ENCODE results near the gene MAPKBP1. TPM values are rescaled to one million over a fixed set of nuclear protein-coding genes. Genes with fewer than 3 reads are reported as not detected.

The MAPKBP1 gene
- total and polyA plus RNA-seq, 2 of the 4 experiments (the other 2 are of a cell fraction), result 12.5 to 15.3 TPM

DNA sequence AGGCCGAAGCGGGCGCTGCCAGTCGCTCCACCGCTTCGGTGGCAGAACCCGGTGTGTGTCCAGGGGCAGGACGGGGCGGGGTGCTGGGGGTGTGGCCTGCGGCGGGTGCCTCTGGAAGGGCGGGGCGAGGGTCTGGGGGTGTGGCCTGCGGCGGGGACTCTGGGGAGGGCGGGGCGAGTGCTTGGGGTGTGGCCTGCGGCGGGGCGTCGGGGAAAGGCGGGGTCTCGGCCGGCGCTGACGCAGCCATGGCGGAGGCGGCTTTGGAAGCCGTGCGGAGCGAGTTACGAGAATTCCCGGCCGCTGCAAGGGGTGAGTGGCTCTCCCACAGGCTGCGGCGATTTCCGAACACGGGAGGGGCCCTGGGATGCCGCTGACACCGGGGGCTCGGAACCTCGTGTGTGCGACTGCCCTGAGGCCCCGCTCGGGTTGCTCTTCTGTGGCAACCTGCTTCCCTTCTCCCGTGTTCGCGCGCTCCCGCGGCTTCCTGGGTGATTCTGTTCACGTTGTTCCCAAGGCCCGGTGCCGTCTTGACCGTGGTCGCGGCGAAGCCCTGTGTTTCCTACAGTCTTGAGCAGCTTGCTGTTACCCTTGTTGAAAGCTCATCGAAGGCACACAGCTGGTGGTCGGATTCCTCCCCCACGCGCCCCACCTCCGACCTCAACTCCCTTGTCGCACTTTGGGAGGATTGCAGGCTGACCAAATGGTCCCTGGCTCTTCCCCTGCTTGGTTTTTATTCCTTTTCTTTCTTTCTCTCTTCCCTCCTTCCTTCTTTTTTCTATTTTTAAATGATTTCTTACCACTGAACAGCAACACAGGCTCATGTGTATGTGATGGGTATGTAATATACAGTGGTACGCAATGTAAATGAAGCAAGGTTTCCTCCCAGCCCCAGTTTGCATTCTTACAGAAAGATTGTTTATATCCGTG is 53.9 kb downstream of the MAPKBP1 start, which contains the start of gene JMJD7:
Gene JMJD7 (plus strand): TSS at position 213 of the 927 bp plus-strand sequence. CDS start 33 bp downstream, at position 246.
- intact Hi-C loops (cut with micrococcal nuclease), result loop anchor here (1.0 kb wide), 2 partner anchors 54 to 76 kb away; partner anchors contain the start of gene MAPKBP1
- peaks cover 29% of the 10 kb centered on the region for H3K36me3 ChIP-seq (ENCODE audit: control insufficient read depth, insufficient read depth, low read length)
- peak; percentile 81 for DNase-seq

More for the DNA sequence above, 53.9 kb downstream of the MAPKBP1 start, which contains the start of gene JMJD7:
- H2BK15ac ChIP-seq (ENCODE audit: low read depth, low read length), result no peak within 1 kb of the TSS; the same call in 2 of the 3 replicates
- peak within 1 kb of the TSS; percentile 64 for H4K91ac ChIP-seq (ENCODE audit: insufficient read depth, low read depth, low read length)
- 0% methylated on average over 36 of the region's 66 CpGs; no CpG with 5 or more reads in 1 of the 2 experiments for WGBS, 2 experiments (ENCODE audit: extremely low coverage in 2 of 2, insufficient read length in 1 of 2)
- ChIA-PET POLR2A (ENCODE audit: unreplicated experiment) (no interaction called here), CTCF (no interaction called here)
- H2AFZ ChIP-seq (replicated peaks; ENCODE audit: low read length, poor library complexity), result peak within 1 kb of the TSS; percentile 98
- peak within 1 kb of the TSS; percentile 82 for H3K4ac ChIP-seq (ENCODE audit: low read depth, low read length)
- peak within 1 kb of the TSS in 1 of 2 experiments; percentile 66; a peak in 1 of 4 replicates for H4K8ac ChIP-seq (ENCODE audit: low read depth in 2 of 2, low read length in 2 of 2)
- H4K20me1 ChIP-seq (ENCODE audit: insufficient read depth, low read length), result peaks cover 3% of the 10 kb centered on the region
- peak within 1 kb of the TSS; percentile 78 for H3K14ac ChIP-seq (replicated peaks; ENCODE audit: low read depth, low read length)
- H3K4me3 ChIP-seq (ENCODE audit: insufficient read depth, low read depth, low read length), result peak within 1 kb of the TSS; percentile 73
- no peak within 1 kb of the TSS for H2BK120ac ChIP-seq (ENCODE audit: low read depth, low read length)
- peak within 1 kb of the TSS; percentile 64; the same call in 1 of the 2 replicates for H3K23ac ChIP-seq (ENCODE audit: low read depth, low read length)
- peak within 1 kb of the TSS; percentile 73 for H2AK5ac ChIP-seq (ENCODE audit: low read depth, low read length)
- peak within 1 kb of the TSS; percentile 50 for H3K27ac ChIP-seq (ENCODE audit: insufficient read depth, low read length)
- H3K79me1 ChIP-seq (ENCODE audit: low read depth in 1 of 2, low read length in 2 of 2), result peaks cover 17 to 30% of the 10 kb centered on the region in 2 experiments
- H4K5ac ChIP-seq (ENCODE audit: low read depth, low read length), result peak within 1 kb of the TSS; percentile 45
- dilution Hi-C loops (cut with HindIII; ENCODE audit: low sequenced_read_pairs, unreplicated experiment) (no loop called here), in situ Hi-C loops (cut with MboI; ENCODE audit: low sequenced_read_pairs) (no loop called here)
- H2BK20ac ChIP-seq (ENCODE audit: low read depth, low read length), result no peak within 1 kb of the TSS
- peaks cover 10% of the 10 kb centered on the region; the same call in 1 of the 2 replicates for H3K9me1 ChIP-seq (ENCODE audit: insufficient read depth, low read length)
- no TSS peak for BruUV-seq (replicated peaks)
- peak within 1 kb of the TSS; percentile 12 for H2BK5ac ChIP-seq (ENCODE audit: low read depth, low read length, poor library complexity, severe bottlenecking)
- TF ChIP-seq, protein P1, sequence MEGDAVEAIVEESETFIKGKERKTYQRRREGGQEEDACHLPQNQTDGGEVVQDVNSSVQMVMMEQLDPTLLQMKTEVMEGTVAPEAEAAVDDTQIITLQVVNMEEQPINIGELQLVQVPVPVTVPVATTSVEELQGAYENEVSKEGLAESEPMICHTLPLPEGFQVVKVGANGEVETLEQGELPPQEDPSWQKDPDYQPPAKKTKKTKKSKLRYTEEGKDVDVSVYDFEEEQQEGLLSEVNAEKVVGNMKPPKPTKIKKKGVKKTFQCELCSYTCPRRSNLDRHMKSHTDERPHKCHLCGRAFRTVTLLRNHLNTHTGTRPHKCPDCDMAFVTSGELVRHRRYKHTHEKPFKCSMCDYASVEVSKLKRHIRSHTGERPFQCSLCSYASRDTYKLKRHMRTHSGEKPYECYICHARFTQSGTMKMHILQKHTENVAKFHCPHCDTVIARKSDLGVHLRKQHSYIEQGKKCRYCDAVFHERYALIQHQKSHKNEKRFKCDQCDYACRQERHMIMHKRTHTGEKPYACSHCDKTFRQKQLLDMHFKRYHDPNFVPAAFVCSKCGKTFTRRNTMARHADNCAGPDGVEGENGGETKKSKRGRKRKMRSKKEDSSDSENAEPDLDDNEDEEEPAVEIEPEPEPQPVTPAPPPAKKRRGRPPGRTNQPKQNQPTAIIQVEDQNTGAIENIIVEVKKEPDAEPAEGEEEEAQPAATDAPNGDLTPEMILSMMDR (conservative IDR thresholded peaks at IDR 0.05; ENCODE audit: low read depth, low read length), result no peak
- TF ChIP-seq BHLHE40 (IDR thresholded peaks at IDR 0.05; ENCODE audit: low read depth, low read length), result no peak
- TF ChIP-seq MAFK (IDR thresholded peaks at IDR 0.05; ENCODE audit: low read depth, low read length), result no peak
- TF ChIP-seq NFE2L2 (IDR thresholded peaks at IDR 0.05; ENCODE audit: low read depth, low read length), result no peak
- TF ChIP-seq POLR2A (IDR thresholded peaks at IDR 0.05; ENCODE audit: low read depth, low read length), result peak; percentile 59; the same call in 1 of the 2 replicates
- no peak for TF ChIP-seq CHD1 (IDR thresholded peaks at IDR 0.05; ENCODE audit: low read depth, low read length)
- peak; percentile 39; the same call in 1 of the 2 replicates for TF ChIP-seq MXI1 (IDR thresholded peaks at IDR 0.05; ENCODE audit: borderline replicate concordance, low read depth, low read length)
- H3K9ac ChIP-seq (ENCODE audit: low read depth, low read length), result peak within 1 kb of the TSS; percentile 68
- no peaks in the 10 kb centered on the region for H3K9me3 ChIP-seq (ENCODE audit: control insufficient read depth, insufficient read depth, low read length)
- H3K27me3 ChIP-seq (ENCODE audit: control insufficient read depth, insufficient read depth, low read length), result no peaks in the 10 kb centered on the region
- H3K4me2 ChIP-seq (ENCODE audit: low read depth, low read length), result peak within 1 kb of the TSS; percentile 92
- ATAC-seq (ENCODE audit: low read depth), result peak; percentile 97
- H2AK9ac ChIP-seq (replicated peaks; ENCODE audit: low read depth, low read length, poor library complexity), result peak within 1 kb of the TSS; percentile 88
- peaks cover 2% of the 10 kb centered on the region; the same call in 1 of the 2 replicates for H3K4me1 ChIP-seq (ENCODE audit: control insufficient read depth, insufficient read depth, low read length)
- peak within 1 kb of the TSS; percentile 65 for H3K56ac ChIP-seq (ENCODE audit: extremely low read depth, insufficient read depth, low read length)
- H3K18ac ChIP-seq (ENCODE audit: low read depth, low read length), result peak within 1 kb of the TSS; percentile 21
